ENCODE results near the gene ARID1B. TPM values are rescaled to one million over a fixed set of nuclear protein-coding genes. Genes with fewer than 3 reads are reported as not detected.
A peak's percentile ranks its signal among the peaks of the same experiment; 100 is the strongest.

ARID1B gene
- total RNA-seq, 1 donor from 2014 or later: 248 TPM

- ATAC-seq (ENCODE audit: low read depth): no peak
- no peak overlapping the region for H3K4me3 Mint-ChIP-seq
- no peaks in the 10 kb centered on the region for H3K9me3 Mint-ChIP-seq
- peaks cover 67% of the 10 kb centered on the region for H3K36me3 Mint-ChIP-seq (ENCODE audit: low read depth)
- CTCF ChIA-PET: no interaction called here
- H3K27me3 Mint-ChIP-seq: no peaks in the 10 kb centered on the region
- intact Hi-C loops (cut with micrococcal nuclease): no loop called here
- TF ChIP-seq CTCF (IDR thresholded peaks at IDR 0.05): no peak
- no peak overlapping the region for H3K27ac Mint-ChIP-seq
- no peak for DNase-seq
- H3K4me1 Mint-ChIP-seq: no peaks in the 10 kb centered on the region
- POLR2A ChIA-PET: no interaction called here
Observed at GRCh38 chr6:157158897-157159296, 381.7 kb downstream of the ARID1B start.

- Mint-ChIP-seq H3K4me1 (no peaks in the 10 kb centered on the region), H3K27ac (peak overlapping the region; percentile 14), H3K9me3 (no peaks in the 10 kb centered on the region), H3K27me3 (no peaks in the 10 kb centered on the region), H3K4me3 (no peak overlapping the region), H3K36me3 (ENCODE audit: low read depth) (peaks cover 68% of the 10 kb centered on the region)
- intact Hi-C loops (cut with micrococcal nuclease): no loop called here
- ChIA-PET POLR2A (no interaction called here), CTCF (no interaction called here)
- no peak for DNase-seq
- ATAC-seq (ENCODE audit: low read depth): no peak
- no peak for TF ChIP-seq CTCF (IDR thresholded peaks at IDR 0.05)
Observed at GRCh38 chr6:157159348-157159747, 382.2 kb downstream of the ARID1B start.

- no peaks in the 10 kb centered on the region for H3K4me1 Mint-ChIP-seq
- intact Hi-C loops (cut with micrococcal nuclease): no loop called here
- H3K27me3 Mint-ChIP-seq: no peaks in the 10 kb centered on the region
- ChIA-PET POLR2A (no interaction called here), CTCF (no interaction called here)
- no peak for TF ChIP-seq CTCF (IDR thresholded peaks at IDR 0.05)
- ATAC-seq (ENCODE audit: low read depth): no peak
- H3K27ac Mint-ChIP-seq: no peak overlapping the region
- no peak overlapping the region for H3K4me3 Mint-ChIP-seq
- H3K9me3 Mint-ChIP-seq: no peaks in the 10 kb centered on the region
- no peak for DNase-seq
- peaks cover 63% of the 10 kb centered on the region for H3K36me3 Mint-ChIP-seq (ENCODE audit: low read depth)
Observed at GRCh38 chr6:157161912-157162311, 384.7 kb downstream of the ARID1B start.

- no peaks in the 10 kb centered on the region for H3K27me3 Mint-ChIP-seq
- H3K27ac Mint-ChIP-seq: no peak overlapping the region
- intact Hi-C loops (cut with micrococcal nuclease): no loop called here
- no peak for TF ChIP-seq CTCF (IDR thresholded peaks at IDR 0.05)
- ChIA-PET POLR2A (no interaction called here), CTCF (no interaction called here)
- no peaks in the 10 kb centered on the region for H3K9me3 Mint-ChIP-seq
- no peak overlapping the region for H3K4me3 Mint-ChIP-seq
- H3K36me3 Mint-ChIP-seq (ENCODE audit: low read depth): peaks cover 63% of the 10 kb centered on the region
- DNase-seq (no peak), ATAC-seq (ENCODE audit: low read depth) (no peak)
- no peaks in the 10 kb centered on the region for H3K4me1 Mint-ChIP-seq
Observed at GRCh38 chr6:157162766-157163433, 385.7 kb downstream of the ARID1B start.

GRCh38 chr6:157163434-157164159, 386.4 kb downstream of the ARID1B start:
- CTCF ChIA-PET: interaction anchor here (0.6 kb wide), 1 partner anchor 437 kb away, joined by 3 read pairs; no protein-coding TSS in a partner anchor
- POLR2A ChIA-PET: no interaction called here
- H3K9me3 Mint-ChIP-seq: no peaks in the 10 kb centered on the region
- no peak for TF ChIP-seq CTCF (IDR thresholded peaks at IDR 0.05)
- no peak overlapping the region for H3K4me3 Mint-ChIP-seq
- no peaks in the 10 kb centered on the region for H3K4me1 Mint-ChIP-seq
- no peak overlapping the region for H3K27ac Mint-ChIP-seq
- peaks cover 65% of the 10 kb centered on the region for H3K36me3 Mint-ChIP-seq (ENCODE audit: low read depth)
- H3K27me3 Mint-ChIP-seq: no peaks in the 10 kb centered on the region
- intact Hi-C loops (cut with micrococcal nuclease): no loop called here
- ATAC-seq (ENCODE audit: low read depth) (no peak), DNase-seq (no peak)
